HG03135 (cell line): ENCODE measurements around the gene MTMR12.
"Not testable (repeated sequence)": the region's sequence is repeated elsewhere in the genome, so short reads cannot be mapped to it uniquely, and the experiment has no call there.

Source experiments
- ATAC-seq: cut with Tn5 transposase; IDR thresholded peaks from one replicate; pipeline ENCODE4 v1.9.1; 2021; ENCODE audit warnings: mild to moderate bottlenecking, moderate library complexity; ENCODE audit not compliant: unreplicated experiment

Gene MTMR12

GRCh38 chr5:32298059-32298415, 14.7 kb downstream of the MTMR12 start:
- ATAC-seq, result peak; percentile 59

DNA sequence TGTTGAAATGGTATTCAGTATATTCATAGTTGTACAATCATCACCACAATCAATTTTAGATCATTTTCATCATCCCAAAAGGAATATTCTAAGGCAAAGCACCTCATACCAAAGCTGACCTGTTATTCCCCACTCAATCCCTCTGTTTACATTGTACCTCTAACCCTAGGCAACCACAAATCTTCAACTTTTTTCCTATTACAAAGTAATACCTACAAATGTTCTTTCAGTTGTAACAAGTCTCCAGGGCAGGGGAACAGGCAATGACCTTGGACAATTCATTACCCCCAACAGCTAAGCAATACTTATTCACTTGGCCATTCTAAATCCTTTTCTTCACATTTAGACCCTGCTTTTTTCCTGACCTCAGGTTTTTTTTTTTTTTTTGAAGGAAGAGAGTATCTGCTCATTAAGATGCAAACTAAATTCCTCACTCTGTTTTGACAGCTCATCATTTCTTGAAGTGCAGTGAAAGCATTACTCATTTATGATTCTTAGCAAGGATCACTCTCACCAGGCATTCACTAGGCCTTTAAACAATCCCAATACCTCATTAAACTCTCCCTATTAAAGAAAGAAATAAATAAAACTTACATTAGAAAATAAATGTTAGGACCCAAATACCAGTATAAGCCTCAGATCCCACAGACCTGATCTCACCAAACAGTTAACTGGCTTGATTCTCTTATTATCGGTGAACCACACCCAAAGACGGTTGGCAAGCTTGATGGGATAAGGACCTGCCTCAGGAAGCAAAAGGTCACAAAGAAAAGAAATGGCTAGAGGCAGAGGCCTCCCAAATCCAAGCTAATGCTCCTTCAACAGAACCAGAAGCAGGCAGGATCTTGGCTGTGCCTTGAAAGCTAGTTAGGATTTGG, 15.3 kb downstream of the MTMR12 start:
- no peak for ATAC-seq

DNA sequence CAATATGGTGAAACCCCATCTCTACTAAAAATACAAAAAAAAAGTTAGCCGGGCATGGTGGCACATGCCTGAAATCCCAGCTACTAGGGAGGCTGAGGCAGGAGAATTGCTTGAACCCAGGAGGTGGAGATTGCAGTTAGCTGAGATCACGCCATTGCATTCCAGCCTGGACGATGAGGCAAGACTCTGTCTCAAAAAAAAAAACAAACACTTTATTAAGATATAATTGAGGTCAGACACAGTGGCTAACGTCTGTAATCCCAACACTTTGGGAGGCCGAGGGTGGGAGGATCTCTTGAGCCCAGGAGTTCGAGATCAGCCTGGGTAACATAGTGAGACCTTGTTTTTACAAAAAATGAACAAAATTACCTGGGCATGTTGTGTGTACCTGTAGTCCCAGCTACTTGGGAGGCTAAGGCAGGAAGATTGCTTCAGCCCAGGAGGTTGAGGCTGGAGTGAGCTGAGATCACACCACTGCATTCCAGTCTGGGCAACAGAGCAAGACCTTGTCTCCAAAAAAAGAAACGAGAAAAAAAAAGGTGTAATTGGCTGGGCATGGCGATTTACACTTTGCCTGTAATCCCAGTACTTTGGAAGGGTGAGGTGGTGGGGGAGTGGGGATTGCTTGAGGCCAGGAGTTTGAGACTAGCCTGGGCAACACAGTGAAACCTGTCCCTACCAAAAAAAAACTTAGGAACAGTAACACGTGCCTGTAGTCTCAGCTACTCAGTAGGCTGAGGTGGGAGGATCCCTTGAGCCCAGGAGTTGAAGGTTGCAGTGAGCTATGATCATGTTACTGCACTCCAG, 16.6 kb downstream of the MTMR12 start:
- not testable (repeated sequence) for ATAC-seq

DNA sequence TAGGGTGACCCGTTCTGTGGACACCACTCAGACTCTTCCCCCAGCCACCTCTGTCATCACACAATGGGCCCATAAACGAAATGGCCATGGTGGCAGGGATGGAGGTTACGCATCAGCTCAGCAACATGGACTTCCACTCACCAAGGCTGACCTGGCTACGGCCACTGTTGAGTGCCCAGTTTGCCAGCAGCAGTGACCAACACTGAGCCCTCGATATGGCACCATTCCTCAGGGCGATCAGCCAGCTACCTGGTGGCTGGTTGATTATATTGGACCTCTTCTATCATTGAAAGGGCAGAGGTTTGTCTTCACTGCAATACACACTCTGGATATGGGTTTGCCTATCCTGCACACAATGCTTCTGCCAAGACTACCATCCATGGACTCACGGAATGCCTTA, 21.1 kb downstream of the MTMR12 start:
- no peak for ATAC-seq

DNA sequence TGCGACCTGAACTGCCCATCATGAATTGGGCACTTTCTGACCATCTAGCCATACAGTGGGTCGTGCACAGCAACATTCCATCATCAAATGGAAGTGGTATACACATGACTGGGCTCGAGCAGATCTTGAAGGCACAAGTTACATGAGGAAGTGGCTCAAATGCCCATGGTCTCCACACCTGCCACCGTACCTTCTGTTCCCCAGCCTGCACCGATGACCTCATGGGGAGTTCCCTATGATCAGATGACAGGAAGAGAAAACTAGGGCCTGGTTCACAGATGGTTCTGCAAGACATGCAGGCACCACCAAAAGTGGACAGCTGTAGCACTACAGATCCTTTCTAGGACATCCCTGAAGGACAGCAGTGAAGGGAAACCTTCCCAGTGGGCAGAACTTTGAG, 21.8 kb downstream of the MTMR12 start:
- ATAC-seq, result peak; percentile 71

- not testable (repeated sequence) for ATAC-seq
These were observed 22.2 kb downstream of the MTMR12 start for GRCh38 chr5:32290501-32290900.

- ATAC-seq, result not testable (repeated sequence)
These were observed 22.8 kb downstream of the MTMR12 start for GRCh38 chr5:32289986-32290385.

- ATAC-seq, result not testable (repeated sequence)
These were observed 24.6 kb downstream of the MTMR12 start for GRCh38 chr5:32288135-32288534.

- ATAC-seq, result not testable (repeated sequence)
These were observed 25.2 kb downstream of the MTMR12 start for GRCh38 chr5:32287525-32287924.

DNA sequence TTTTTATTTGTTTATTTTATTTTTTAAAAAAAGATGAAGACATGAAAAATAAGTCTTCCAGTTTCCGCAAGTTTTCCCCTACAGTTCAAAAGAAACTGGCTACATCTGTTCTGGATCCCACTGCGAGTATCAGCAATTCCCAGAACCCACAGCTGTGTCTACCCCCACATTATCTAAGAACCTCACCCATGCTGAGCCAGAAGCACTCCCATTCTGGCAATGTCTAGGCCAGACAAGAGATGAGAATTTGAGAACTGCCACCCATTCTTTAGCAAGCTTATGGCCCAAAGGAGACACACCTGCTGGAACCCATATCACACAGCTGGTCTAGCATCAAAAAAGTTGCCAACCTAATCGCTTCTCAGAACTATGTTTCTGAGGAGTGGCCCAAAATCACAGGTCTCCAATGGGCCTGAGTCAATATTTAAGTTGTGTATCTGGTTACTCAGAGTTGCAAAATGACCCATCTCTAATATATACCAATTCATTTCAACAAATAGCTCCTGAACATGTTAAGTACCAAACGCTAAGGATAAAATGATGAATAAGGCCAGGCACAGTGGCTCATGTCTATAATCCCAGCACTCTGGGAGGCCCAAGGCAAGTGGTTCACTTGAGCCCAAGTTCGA, 27.1 kb downstream of the MTMR12 start:
- ATAC-seq, result no peak

- no peak for ATAC-seq
These were observed 29.0 kb downstream of the MTMR12 start for GRCh38 chr5:32283539-32284377.

- no peak for ATAC-seq
These were observed 29.7 kb downstream of the MTMR12 start for GRCh38 chr5:32283061-32283460.

DNA sequence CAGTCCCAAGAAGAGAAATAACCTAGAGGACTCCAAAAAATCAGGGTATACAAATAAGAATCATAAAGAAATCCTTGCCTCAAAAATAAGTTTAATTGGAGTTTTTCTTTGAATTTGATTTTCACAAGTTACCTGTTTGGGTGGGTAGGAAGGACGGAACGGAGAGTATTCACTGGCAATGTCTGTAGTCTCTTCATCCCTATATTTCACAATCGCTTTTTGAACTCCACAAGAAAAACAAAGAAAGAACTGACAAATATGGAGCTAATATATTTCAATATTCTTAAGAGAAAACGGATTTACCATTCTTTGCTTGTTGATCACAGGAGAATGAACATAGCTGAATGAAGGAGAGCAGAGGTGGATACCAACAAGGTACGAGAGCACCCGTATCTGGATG, 30.1 kb downstream of the MTMR12 start:
- ATAC-seq, result no peak

- ATAC-seq, result not testable (repeated sequence)
These were observed 31.2 kb downstream of the MTMR12 start for GRCh38 chr5:32281378-32282133.

DNA sequence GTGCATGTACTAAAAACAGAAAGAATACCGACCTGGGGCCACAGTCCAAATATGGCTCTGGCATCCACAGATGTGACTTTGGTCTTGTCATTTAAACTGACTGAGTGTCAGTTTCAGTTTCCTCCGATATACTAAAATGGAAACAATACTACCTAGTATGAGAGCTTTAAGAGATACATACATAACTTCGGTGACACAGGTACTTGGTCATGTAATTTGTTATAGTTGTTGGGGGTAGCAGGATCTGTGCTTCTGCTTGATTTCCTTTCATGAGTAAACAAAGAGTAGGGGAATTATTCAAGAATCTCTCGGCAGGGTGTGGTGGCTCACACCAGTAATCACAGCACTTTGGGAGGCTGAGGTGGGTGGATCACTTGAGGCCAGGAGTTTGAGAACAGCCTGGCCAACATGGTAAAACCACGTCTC, 32.1 kb downstream of the MTMR12 start:
- peak; percentile 84 for ATAC-seq

DNA sequence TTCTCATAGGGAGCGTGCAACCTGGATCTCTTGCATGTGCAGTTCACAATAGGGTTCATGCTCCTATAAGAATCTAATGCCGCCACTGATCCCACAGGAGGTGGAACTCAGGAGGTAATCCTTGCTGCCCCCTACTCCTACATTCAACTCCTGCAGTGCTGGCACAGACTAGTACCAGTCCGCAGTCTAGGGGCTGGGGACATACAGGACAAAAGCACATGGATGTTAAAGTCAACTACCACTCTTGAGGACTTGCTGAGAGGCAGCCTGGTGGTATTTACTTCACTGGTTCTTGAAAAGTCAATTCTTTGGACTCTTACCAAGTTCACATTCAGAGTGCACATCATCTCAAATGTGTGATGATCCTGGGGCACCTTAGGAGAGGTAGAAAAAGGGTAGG, 33.0 kb downstream of the MTMR12 start:
- ATAC-seq, result no peak

GRCh38 chr5:32279223-32279622, 33.5 kb downstream of the MTMR12 start:
- ATAC-seq, result no peak

GRCh38 chr5:32278406-32278805, 34.3 kb downstream of the MTMR12 start:
- ATAC-seq, result no peak

DNA sequence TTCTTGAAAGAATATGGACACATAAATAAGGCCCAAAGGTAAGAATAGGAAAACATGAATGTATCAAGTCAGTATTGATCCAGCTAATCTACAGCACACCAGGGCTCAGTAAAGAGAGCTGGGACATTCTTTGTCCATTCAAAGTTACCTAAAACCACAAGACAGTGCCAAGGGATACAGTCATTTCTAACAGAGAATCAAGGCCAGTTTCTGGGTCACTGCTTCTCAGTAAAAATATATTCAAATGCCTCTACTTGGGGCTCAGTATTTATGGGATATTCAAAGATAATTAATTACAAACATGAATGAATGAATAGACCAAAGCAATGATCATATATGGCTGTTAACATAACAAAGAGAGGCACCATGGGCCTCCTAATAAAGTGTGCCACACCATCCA, 34.9 kb downstream of the MTMR12 start:
- ATAC-seq, result no peak
